Activated CD8-positive, alpha-beta memory T cell treated with anti-CD3 and anti-CD28 coated beads for 4 hours (primary cell): ENCODE measurements around the gene PCDHGA8.
"Not testable (repeated sequence)": the region's sequence is repeated elsewhere in the genome, so short reads cannot be mapped to it uniquely, and the experiment has no call there.

Experiments
- DNase-seq, 2 donors: peaks; one replicate each; pipeline ENCODE4 v3.0.0-alpha.2; 2020; ENCODE audit warnings: low read depth in 2 of 2

The PCDHGA8 gene

DNA sequence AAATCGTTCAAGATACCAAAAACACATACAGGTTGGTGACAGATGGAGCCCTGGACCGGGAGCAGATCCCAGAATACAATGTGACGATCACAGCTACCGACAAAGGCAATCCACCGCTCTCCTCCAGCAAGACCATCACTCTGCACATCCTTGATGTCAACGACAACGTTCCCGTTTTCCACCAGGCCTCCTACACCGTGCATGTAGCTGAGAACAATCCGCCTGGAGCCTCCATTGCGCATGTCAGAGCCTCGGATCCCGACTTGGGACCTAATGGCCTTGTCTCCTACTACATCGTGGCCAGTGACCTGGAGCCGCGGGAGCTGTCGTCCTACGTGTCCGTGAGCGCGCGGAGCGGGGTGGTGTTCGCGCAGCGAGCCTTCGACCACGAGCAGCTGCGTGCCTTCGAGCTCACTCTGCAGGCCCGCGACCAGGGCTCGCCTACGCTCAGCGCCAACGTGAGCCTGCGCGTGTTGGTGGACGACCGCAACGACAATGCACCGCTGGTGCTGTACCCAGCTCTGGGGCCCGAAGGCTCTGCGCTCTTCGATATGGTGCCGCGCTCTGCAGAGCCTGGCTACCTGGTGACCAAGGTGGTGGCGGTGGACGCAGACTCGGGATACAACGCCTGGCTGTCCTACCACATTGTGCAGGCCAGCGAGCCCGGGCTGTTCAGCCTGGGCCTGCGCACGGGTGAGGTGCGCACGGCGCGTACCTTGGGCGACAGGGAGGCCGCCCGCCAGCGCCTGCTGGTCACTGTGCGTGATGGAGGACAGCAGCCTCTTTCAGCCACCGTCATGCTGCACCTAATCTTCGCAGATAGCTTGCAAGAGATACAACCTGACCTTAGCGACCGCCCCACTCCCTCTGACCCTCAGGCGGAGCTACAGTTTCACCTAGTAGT lies 20.6 kb upstream of the PCDHGA8 start:
- no peak for DNase-seq

DNA sequence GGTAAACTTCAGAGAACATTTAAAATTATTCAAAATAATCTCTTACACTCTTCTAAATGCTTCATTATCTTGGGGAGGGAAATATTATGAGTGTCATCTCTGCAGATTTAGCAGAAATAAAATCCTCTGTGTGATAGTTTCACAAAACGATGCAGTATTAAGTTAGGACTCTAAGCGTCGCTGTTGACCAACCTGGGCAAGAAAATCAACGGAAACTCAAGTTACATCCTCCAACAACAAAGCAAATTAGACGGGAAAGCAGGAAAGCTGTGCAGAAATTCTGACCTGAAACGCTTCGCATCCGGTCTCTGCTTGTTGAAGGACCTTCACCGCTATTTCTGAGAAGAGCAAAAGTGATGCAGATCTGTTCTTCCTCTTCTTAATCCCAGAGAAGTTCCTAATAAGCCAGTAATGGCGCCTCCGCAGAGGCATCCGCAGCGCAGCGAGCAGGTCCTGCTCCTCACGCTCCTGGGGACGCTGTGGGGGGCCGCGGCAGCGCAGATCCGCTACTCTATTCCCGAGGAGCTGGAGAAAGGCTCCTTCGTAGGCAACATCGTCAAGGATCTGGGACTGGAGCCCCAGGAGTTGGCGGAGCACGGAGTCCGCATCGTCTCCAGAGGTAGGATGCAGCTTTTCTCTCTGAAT lies 18.6 kb upstream of the PCDHGA8 start, which contains the start of gene PCDHGA6:
PCDHGA6 (plus strand) TSS at position 219 of the 645 bp plus-strand sequence; CDS start at position 412, 193 bp downstream.
- DNase-seq = no peak

DNA sequence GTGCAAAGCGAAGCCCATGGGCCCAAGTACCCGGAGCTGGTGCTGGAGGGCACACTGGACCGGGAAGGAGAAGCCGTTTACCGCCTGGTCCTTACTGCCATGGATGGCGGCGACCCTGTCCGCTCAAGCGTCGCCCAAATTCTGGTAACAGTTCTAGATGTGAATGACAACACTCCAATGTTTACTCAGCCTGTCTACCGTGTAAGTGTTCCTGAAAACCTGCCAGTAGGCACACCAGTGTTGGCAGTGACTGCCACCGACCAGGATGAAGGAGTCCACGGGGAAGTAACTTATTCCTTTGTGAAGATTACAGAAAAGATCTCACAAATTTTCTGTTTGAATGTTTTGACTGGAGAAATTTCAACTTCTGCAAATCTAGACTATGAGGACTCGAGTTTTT lies 17.8 kb upstream of the PCDHGA8 start:
- no peak for DNase-seq

DNA sequence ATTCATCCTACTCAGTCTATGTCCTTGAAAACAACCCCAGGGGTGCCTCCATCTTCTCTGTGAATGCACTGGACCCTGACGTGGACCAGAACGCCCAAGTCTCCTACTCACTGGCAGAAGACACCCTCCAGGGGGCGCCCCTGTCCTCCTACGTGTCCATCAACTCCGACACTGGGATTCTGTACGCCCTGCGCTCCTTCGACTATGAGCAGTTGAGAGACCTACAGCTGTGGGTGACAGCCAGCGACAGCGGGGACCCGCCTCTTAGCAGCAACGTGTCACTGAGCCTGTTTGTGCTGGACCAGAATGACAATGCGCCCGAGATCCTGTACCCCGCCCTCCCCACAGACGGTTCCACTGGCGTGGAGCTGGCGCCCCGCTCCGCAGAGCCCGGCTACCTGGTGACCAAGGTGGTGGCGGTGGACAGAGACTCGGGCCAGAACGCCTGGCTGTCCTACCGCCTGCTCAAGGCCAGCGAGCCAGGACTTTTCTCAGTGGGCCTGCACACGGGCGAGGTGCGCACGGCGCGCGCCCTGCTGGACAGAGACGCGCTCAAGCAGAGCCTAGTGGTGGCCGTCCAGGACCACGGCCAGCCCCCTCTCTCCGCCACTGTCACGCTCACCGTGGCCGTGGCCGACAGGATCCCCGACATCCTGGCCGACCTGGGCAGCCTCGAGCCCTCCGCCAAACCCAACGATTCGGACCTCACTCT lies 16.8 kb upstream of the PCDHGA8 start:
- DNase-seq = not testable (repeated sequence)

DNA sequence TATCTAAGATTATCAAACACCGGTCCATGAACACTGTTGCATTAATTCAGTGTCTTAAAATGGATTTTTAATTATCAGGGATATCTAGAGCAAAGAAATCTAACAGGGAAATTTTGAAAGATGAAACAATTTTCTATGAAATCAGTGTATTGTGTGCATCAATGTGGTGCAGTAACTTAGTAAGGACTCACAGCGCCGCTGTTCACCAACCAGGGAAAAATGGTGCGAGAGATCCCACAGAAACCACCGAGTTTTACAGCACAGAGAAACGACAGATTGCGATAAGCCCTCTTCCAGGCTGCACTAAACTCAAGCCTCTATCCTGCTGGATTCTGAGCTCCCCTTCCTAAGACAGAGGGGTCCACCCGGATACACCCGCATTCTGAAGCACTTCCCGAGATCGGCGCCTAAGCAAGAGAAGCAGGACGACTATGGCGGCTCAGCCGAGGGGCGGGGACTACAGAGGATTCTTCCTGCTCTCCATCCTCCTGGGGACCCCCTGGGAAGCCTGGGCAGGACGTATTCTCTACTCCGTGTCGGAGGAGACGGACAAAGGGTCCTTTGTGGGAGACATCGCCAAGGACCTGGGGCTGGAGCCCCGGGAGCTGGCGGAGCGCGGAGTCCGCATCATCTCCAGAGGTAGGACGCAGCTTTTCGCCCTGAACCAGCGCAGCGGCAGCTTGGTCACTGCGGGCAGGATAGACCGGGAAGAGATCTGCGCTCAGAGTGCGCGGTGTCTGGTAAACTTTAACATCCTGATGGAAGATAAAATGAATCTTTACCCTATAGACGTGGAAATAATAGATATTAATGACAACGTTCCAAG lies 9.8 kb upstream of the PCDHGA8 start, which contains the start of gene PCDHGA7:
PCDHGA7 (plus strand) TSS at position 274 of the 826 bp plus-strand sequence; CDS start at position 432, 158 bp downstream.
- DNase-seq = no peak

DNA sequence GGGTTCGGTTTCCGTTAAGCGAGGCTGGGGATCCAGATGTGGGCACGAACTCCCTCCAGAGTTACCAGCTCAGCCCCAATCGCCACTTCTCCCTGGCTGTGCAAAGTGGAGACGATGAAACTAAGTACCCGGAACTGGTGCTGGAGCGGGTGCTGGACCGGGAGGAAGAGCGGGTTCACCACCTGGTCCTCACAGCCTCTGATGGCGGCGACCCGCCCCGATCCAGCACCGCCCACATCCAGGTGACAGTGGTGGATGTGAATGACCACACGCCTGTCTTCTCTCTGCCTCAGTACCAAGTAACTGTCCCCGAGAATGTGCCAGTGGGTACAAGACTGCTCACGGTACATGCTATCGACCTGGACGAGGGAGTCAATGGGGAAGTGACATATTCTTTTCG lies 9.1 kb upstream of the PCDHGA8 start:
- no peak for DNase-seq

DNA sequence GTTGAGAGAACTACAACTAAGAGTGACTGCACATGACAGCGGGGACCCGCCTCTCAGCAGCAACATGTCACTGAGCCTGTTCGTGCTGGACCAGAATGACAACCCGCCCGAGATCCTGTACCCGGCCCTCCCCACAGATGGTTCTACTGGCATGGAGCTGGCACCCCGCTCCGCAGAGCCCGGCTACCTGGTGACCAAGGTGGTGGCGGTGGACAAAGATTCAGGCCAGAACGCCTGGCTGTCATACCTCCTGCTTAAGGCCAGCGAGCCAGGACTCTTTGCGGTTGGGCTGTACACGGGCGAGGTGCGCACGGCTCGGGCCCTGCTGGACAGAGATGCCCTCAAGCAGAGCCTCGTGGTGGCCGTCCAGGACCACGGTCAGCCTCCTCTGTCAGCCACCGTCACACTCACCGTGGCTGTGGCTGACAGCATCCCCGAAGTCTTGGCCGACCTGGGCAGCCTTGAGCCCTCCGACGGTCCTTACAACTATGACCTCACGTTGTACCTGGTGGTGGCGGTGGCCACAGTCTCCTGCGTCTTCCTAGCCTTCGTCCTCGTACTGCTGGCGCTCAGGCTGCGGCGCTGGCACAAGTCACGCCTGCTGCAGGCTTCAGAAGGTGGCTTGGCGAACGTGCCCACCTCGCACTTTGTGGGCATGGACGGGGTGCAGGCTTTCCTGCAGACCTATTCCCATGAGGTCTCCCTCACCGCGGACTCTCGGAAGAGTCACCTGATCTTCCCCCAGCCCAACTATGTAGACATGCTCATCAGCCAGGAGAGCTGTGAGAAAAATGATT lies 7.8 kb upstream of the PCDHGA8 start:
- DNase-seq = no peak

DNA sequence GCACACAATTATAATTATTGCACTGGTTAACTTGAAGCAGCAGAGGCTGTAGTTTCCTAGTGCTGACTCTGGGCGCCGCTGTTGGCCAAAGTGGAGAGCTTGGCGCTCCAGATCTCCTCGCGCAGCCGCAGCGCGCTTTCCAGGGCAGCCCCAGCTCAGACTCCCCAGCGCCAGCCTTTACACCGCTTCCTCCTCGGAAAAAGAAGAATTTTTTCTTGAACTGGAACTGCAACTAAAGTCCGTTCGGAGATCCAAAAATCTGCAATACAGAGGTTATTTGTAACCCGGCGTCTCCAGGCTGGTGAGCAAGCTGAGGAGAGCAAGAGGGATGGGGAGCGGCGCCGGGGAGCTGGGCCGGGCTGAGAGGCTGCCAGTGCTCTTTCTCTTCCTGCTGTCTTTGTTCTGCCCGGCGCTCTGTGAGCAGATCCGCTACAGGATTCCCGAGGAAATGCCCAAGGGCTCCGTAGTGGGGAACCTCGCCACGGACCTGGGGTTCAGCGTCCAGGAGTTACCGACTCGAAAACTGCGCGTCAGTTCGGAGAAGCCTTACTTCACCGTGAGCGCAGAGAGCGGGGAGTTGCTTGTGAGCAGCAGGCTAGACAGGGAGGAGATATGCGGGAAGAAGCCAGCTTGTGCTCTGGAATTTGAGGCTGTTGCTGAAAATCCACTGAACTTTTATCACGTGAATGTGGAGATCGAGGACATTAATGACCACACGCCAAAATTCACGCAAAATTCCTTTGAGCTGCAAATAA lies 4.7 kb upstream of the PCDHGA8 start, which contains the start of gene PCDHGB4:
PCDHGB4 (plus strand) TSS at position 142 of the 755 bp plus-strand sequence; CDS start at position 329, 187 bp downstream.
- DNase-seq = not testable (repeated sequence)

DNA sequence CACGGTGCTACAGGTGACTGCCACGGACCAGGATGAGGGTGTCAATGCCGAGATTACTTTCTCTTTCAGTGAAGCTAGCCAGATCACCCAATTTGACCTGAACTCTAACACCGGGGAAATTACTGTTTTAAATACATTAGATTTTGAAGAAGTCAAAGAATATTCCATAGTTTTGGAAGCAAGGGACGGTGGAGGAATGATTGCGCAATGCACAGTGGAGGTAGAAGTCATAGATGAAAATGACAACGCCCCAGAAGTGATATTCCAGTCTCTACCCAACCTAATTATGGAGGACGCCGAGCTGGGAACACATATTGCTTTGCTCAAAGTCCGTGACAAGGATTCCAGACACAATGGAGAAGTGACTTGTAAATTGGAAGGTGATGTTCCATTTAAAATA lies 3.8 kb upstream of the PCDHGA8 start:
- DNase-seq = no peak

DNA sequence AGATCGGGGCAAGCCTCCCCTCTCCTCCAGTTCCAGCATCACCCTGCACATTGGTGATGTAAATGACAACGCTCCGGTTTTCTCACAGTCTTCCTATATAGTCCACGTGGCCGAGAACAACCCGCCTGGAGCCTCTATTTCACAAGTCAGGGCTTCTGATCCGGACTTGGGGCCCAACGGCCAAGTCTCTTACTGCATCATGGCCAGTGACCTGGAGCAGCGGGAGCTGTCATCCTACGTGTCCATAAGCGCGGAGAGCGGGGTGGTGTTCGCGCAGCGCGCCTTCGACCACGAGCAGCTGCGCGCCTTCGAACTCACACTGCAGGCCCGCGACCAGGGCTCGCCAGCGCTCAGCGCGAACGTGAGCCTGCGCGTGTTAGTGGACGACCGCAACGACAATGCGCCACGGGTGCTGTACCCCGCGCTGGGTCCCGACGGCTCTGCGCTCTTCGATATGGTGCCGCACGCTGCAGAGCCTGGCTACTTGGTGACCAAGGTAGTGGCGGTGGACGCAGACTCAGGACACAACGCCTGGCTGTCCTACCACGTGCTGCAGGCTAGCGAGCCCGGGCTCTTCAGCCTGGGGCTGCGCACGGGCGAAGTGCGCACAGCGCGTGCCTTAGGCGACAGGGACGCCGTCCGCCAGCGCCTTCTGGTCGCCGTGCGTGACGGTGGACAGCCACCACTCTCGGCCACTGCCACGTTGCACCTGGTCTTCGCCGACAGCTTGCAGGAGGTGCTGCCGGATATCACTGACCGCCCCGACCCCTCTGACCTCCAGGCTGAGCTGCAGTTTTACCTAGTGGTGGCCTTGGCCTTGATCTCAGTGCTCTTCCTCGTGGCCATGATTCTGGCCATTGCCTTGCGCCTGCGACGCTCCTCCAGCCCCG lies 3.0 kb upstream of the PCDHGA8 start:
- no peak for DNase-seq

DNA sequence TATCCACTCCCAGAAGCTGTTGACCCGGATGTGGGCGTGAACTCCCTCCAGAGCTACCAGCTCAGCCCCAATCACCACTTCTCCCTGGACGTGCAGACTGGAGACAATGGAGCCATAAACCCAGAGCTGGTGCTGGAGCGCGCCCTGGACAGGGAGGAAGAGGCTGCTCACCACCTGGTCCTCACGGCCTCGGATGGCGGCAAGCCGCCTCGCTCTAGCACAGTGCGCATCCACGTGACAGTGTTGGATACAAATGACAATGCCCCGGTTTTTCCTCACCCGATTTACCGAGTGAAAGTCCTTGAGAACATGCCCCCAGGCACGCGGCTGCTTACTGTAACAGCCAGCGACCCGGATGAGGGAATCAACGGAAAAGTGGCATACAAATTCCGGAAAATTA lies 834 bp downstream of the PCDHGA8 start:
- no peak for DNase-seq

DNA sequence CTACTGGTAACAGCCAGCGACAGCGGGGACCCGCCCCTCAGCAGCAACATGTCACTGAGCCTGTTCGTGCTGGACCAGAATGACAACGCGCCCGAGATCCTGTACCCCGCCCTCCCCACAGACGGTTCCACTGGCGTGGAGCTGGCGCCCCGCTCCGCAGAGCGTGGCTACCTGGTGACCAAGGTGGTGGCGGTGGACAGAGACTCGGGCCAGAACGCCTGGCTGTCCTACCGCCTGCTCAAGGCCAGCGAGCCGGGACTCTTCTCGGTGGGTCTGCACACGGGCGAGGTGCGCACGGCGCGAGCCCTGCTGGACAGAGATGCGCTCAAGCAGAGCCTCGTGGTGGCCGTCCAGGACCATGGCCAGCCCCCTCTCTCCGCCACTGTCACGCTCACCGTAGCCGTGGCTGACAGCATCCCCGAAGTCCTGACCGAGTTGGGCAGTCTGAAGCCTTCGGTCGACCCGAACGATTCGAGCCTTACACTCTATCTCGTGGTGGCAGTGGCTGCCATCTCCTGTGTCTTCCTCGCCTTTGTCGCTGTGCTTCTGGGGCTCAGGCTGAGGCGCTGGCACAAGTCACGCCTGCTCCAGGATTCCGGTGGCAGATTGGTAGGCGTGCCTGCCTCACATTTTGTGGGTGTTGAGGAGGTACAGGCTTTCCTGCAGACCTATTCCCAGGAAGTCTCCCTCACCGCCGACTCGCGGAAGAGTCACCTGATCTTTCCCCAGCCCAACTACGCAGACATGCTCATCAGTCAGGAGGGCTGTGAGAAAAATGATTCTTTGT lies 2.2 kb downstream of the PCDHGA8 start:
- not testable (repeated sequence) for DNase-seq

DNA sequence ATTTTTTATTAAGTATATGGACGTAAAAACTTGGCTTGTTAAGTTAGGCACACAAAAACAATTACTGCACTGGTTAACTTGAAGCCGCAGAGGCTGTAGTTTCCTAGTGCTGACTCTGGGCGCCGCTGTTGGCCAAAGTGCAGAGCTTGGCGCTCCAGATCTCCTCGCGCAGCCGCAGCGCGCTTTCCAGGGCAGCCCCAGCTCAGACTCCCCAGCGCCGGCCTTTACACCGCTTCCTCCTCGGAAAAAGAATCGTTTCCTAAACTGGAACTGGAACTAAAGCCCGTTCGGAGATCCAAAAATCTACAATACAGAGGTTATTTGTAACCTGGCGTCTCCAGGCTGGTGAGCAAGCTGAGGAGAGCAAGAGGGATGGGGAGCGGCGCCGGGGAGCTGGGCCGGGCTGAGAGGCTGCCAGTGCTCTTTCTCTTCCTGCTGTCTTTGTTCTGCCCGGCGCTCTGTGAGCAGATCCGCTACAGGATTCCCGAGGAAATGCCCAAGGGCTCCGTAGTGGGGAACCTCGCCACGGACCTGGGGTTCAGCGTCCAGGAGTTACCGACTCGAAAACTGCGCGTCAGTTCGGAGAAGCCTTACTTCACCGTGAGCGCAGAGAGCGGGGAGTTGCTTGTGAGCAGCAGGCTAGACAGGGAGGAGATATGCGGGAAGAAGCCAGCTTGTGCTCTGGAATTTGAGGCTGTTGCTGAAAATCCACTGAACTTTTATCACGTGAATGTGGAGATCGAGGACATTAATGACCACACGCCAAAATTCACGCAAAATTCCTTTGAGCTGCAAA lies 5.5 kb downstream of the PCDHGA8 start, which contains the start of gene PCDHGB5:
PCDHGB5 (plus strand) TSS at position 192 of the 796 bp plus-strand sequence; CDS start at position 373, 181 bp downstream.
- DNase-seq = not testable (repeated sequence)

DNA sequence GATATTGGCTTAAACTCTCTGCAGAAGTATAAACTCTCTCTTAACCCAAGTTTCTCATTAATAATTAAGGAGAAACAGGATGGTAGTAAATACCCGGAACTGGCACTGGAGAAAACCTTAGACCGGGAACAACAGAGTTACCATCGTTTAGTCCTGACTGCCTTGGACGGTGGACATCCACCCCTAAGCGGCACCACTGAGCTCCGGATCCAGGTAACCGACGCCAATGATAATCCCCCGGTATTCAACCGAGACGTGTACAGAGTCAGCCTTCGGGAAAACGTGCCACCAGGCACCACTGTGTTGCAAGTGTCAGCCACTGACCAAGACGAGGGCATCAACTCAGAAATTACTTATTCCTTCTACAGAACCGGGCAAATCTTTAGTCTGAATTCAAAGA lies 6.2 kb downstream of the PCDHGA8 start:
- DNase-seq = no peak

DNA sequence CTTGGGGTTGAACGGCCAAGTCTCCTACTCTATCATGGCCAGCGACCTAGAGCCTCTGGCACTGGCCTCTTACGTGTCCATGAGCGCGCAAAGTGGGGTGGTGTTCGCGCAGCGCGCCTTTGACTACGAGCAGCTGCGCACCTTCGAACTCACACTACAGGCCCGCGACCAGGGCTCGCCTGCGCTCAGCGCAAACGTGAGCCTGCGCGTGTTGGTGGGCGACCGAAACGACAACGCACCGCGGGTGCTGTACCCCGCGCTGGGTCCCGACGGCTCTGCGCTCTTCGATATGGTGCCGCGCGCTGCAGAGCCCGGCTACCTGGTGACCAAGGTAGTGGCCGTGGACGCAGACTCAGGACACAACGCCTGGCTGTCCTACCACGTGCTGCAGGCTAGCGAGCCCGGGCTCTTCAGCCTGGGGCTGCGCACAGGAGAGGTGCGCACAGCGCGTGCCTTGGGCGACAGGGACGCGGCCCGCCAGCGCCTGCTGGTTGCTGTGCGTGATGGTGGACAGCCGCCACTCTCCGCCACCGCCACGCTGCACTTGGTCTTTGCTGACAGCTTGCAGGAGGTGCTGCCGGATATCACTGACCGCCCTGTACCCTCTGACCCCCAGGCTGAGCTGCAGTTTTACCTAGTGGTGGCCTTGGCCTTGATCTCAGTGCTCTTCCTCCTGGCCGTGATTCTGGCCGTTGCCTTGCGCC lies 7.3 kb downstream of the PCDHGA8 start:
- no peak for DNase-seq
